ENCODE results near the gene LSM12.
A peak's percentile ranks its signal among the peaks of the same experiment; 100 is the strongest.

Gene LSM12

GRCh38 chr17:44095647-44096496 is 29.4 kb upstream of the LSM12 start:
- peak; percentile 57 for DNase-seq

GRCh38 chr17:44095388-44095646 is 28.8 kb upstream of the LSM12 start:
- DNase-seq: no peak

GRCh38 chr17:44094701-44095387 is 28.4 kb upstream of the LSM12 start:
- DNase-seq: peak in 1 of 2 donors; percentile 25

- DNase-seq: no peak
These were observed 26.9 kb upstream of the LSM12 start for GRCh38 chr17:44093231-44093900.

GRCh38 chr17:44092051-44092450 is 25.6 kb upstream of the LSM12 start:
- DNase-seq: no peak

GRCh38 chr17:44091200-44091997 is 24.9 kb upstream of the LSM12 start:
- no peak for DNase-seq

DNA sequence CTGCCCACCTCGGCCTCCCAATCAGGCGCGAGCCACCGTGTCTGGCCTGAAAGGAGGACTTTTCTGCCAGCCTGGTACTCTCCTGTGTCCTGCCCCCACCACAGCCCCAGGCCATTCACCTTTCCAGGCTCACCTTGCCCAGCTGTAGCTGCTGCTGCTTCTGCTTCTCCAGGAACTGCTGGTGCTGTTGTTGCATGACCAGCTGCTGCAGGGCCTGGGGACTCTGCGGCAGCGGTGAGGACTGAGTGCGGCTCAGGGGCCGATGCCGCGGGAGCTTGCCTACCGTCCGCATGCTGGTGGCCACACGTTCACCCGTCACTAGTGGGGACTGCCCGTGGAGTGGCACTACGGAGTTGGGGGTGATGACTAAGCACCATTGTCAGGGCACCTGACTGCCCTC is 21.8 kb upstream of the LSM12 start:
- no peak for DNase-seq

- DNase-seq: no peak
These were observed 20.8 kb upstream of the LSM12 start for GRCh38 chr17:44087319-44087718.

- peak; percentile 24 to 59 for DNase-seq
These were observed 20.2 kb upstream of the LSM12 start for GRCh38 chr17:44086364-44087311.

GRCh38 chr17:44085908-44086307 is 19.4 kb upstream of the LSM12 start:
- DNase-seq: no peak

- DNase-seq: no peak
These were observed 18.4 kb upstream of the LSM12 start for GRCh38 chr17:44084921-44085320.

DNA sequence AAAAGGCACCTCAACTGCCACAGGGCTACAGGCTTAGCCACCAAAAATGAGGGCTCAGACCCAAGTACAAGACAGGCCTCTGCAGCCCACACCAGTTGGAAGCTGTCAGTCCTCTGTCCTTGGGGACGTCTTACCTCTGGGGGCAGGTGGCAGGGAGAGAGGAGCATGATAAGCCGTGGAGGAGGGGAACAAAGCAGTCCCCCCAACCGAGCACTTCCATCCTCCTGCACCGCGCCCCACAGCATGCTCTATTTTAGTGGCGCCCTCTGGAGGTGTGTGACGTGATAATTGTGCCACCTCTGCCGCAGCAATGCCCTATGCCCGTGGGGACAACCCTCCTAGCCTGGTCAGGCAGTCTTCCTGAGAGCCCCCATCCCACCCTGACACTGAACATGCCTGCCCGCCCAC is 17.7 kb upstream of the LSM12 start:
- DNase-seq: peak in 1 of 2 donors; percentile 53

DNA sequence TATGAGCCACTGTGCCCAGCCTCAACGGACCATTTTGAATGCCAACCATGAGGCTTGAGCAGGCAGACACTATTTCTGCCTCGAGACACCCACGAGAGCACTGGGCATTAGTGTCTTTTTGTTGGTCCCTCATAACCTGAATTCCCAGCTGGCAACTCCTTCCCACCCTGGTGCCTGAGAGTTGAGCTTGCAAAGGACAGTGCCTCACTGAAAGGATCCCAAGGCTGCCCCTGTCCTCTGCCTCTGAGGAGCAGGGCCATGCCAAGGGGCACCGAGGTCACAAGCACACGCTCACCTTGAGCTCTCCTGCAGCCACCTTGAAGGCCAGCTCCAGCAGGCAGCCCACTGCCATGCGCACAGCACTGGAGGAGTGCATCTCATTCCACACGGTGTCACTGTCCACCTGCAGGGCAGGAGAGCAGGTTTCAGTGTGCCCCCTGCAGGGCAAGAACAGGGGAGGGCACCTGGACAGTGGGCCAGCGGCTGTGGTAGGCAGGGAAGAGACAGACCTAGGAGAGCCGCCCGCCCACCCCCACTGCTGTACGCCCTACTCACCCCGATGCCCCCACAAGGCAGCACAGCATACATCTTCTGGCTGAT is 16.9 kb upstream of the LSM12 start:
- no peak for DNase-seq

DNA sequence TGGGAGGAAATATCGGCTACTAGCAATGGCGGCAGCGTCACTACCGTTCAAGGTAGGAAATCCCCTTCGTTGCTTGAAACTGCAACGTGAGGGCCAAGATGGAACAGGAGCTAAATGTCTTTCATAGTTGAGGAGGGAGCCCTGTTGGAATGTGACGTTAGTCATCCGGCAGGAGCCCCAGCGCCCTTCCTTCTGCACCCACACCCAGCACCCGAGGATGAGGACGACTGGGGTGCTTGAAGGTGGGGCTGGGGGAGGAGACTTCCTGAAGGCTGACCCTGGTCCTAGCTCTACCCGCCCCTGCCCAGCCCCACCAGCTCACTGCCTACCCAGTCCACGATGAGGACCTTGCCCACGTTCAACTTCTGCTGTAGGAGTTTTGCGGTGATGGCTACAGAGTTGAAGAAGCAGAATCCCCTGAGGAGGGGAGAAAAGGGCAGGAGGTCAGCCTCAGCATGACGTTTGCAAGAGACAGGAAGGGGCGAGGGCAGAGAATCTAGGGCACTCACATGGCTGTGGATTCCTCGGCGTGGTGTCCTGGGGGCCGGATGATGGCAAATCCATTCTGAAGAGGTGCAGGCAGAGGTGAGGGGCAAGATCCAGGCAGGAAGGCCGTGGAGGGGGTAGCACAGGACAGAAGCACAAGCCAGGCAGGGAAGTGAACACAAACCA is 15.9 kb upstream of the LSM12 start:
- no peak for DNase-seq

GRCh38 chr17:44081681-44082080 is 15.2 kb upstream of the LSM12 start:
- no peak for DNase-seq

GRCh38 chr17:44079877-44080821 is 13.7 kb upstream of the LSM12 start:
- peak; percentile 41 to 59 for DNase-seq

DNA sequence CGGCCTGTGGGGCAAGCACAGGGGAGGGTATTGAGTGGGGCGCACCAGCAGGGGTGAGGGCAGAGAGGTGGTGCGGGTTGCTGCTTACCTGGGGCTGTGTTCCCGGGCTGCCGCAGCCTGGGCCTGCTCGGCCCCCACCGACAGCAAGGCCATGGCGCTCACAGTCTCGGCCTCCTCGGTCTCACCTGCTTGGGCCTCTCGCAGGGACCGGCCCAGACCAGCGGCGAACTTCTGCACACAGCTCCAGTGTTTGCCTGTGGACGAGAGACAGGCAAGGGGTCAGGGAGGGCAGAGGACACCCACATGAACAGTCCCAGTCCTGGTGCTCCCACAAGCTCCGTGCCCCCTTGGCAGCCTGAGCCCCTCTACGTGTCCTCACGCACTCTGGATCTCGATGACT is 11.9 kb upstream of the LSM12 start:
- DNase-seq: no peak

DNA sequence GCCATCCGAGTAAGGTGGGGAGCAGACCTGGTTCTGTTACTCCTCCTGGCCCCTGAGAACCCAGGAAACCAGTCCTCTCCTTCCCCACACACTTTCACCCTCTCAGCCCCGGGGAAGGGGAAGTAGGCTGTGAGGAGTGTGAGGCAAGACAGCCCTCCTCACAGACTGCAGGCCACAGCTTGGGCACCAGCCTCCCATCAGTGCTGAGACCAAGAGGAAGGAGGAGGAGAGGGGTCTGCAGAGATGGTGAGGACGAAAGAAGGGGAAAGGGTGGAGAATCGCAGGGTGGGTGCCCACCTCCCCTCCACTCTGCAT is 11.1 kb upstream of the LSM12 start:
- DNase-seq: peak; percentile 37 to 54

DNA sequence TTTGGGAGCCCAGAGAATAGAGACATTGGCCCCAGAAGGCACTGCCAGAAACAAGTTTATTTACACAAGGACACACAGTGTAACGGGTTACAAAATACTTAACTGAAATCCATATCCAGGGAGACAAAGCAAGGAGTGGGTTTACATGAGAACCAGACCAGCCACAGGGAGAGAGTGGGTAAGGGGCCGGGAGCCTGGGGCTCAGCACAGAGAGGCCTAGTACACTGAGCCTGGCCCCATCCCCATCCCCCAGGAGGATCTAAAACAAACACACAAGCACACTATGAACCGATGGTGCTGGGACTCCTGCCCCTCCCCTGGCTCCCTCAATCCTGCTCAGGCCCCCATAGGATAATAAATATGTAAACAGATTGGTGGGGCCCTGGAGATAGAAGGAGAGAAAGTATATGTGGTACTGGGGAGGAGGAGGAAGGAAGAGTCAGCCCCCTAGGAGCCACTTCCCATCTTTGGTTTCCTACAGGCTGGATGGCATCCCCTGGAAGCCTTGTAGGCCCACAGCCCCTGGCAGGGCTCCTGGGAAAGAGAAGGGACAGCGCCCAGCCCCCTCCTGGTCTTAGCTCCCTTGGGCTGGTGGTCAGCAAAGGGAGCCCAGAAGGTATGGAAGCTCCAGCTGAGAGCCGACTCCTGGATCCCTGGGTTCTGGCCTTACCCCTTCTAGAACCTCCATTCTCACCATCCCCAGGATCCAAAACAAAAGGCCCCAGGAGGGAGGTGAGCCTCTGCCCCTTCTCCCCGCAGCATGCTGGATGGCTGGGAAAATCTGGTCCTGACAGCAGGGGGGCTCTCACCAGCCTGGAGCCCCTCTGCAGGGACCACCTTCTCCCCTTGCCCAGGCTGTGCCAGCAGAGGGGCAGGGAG is 10.5 kb upstream of the LSM12 start:
- no peak for DNase-seq

Measured in inflammatory macrophage treated with lipopolysaccharide for 1 hour (primary cell).